NCI-H1105 treated with DMSO at 0.1 percent for 48 hours (cell line): ENCODE results near the gene VAV2.
A peak's percentile ranks its signal among the peaks of the same experiment; 100 is the strongest.

Experiments
- DNase-seq: peaks from one replicate; lab custom pipeline; 2025; lab: John Stamatoyannopoulos, UW

Gene VAV2, protein sequence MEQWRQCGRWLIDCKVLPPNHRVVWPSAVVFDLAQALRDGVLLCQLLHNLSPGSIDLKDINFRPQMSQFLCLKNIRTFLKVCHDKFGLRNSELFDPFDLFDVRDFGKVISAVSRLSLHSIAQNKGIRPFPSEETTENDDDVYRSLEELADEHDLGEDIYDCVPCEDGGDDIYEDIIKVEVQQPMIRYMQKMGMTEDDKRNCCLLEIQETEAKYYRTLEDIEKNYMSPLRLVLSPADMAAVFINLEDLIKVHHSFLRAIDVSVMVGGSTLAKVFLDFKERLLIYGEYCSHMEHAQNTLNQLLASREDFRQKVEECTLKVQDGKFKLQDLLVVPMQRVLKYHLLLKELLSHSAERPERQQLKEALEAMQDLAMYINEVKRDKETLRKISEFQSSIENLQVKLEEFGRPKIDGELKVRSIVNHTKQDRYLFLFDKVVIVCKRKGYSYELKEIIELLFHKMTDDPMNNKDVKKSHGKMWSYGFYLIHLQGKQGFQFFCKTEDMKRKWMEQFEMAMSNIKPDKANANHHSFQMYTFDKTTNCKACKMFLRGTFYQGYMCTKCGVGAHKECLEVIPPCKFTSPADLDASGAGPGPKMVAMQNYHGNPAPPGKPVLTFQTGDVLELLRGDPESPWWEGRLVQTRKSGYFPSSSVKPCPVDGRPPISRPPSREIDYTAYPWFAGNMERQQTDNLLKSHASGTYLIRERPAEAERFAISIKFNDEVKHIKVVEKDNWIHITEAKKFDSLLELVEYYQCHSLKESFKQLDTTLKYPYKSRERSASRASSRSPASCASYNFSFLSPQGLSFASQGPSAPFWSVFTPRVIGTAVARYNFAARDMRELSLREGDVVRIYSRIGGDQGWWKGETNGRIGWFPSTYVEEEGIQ

DNA sequence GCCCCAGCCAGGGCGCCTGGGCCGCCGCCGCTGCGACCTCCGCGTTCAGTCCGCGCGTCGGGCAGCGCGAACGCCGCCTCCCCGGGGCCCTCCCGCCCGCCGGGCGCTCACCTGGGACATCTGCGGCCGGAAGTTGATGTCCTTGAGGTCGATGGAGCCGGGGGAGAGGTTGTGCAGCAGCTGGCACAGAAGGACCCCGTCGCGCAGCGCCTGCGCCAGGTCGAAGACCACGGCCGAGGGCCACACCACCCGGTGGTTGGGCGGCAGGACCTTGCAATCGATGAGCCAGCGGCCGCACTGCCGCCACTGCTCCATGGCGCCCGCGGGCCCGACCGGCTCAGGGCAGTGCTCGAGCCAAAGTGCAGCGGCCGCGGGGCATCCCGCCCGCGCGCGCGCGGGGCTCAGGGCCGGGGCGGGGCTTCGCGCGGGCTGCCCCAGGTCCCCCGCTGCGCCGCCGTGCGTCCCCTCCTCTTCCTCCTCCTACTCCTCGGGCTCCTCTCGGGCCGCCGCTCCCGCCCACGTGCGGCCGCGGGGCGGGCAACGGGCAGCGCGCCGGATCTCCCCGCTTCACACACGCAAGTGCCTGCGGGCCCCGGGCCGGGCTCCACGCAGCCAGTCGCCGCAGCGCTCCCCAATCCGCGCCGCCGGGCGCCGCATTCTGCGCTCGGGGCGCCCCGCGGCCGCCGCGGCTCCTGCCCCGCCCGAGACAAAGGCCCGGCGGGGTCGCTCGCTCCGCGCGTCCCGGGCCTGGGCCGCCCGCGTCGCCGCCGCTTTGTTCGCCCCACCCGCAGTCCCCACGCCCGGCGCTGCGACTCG lies at the start of gene VAV2:
Gene VAV2 (minus strand): TSS at position 361 of the 816 bp plus-strand sequence. CDS start 46 bp downstream, at position 315.
- DNase-seq = peak; percentile 22

DNA sequence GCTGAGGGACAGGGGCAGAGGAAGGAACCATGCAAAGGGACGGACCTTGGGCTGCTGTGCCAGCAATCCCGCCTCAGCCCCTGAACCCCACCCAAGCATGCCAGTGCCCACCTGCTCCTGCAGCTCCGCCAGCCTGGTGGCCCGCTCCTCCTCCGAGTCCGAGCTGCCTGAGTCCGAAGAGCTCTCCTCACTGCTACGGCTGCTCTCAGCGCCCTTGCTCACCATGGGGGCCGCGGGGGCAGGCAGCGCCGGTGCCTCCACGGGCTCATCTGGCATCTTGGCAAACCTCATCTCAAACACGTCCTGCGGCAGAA lies 49.5 kb upstream of the VAV2 start:
- no peak for DNase-seq

- no peak for DNase-seq
Observed at GRCh38 chr9:134040781-134041648, 48.9 kb upstream of the VAV2 start.

DNA sequence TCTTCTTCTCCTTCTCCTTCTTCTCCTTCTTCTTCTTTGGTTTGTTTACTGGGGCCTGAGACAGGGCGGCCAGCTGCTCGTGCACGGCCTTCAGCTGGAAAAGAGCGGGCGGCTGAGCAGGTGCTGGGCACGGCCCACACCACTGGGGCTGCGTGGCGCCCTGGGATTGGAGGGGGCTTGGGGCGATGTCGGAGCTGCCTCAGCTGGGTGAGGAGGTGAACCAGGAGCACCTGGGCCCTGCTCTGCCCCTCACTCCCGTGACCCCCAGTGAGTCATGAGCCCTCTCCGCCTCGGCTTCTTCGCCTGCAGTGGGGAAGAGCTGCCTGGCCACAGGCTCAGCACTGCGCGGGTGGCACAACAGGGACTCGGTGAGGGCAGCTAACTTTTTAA lies 48.0 kb upstream of the VAV2 start:
- DNase-seq = no peak

DNA sequence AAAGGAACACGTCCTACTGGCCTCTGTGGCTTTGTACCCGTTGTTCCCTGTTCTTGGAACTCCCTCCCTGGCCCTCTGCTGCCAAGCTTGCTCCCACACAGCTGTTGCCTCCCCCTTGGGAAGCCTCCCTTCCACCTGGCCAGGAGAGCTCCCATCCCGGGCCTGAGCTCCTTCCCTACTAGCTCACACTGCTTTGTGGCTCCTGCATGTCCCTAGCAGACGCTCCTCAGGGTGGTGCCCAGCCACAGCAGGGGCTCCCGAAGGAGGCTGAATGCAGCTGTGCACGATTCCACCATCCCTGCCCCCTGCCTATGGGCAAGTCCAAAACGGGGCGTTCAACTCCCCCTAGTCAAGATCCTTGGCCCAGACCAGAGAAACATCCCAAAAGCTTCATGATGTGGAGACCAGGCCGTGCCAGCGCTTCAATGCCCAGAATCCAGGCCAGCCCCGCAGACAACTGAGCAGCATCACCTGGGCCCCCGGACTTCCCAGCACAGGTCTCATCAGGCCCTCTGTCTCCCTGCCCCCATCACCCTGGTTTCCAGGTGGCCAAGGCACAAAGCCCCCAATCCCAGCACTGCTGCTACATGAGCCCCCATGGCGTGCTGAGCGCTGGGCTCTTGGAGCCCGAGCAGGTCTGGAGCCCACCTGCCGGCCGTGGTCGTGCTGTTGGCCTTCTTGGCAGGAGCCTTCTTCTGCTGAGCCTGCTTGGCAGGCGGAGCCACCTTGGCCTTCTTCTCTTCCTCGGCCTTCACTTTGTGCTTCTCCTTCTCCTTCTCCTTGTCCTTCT lies 47.5 kb upstream of the VAV2 start:
- no peak for DNase-seq

DNA sequence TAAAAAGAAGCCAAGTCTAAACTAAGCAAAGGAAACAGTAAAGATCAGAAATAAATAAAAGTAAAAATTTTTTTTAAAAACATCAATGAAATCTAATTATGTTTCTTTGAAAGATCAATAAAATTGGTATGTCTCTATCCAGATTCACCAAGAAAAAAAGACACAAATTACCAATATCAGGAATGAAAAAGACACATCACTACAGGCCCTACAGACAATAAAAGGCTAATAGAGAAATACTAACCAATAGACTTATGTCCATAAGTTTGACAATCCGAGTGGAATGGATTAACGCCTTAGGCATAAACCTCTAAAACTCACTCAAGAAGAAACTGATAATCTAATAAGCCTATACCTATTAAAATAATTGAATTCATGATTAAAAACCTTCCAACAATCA lies 45.5 kb upstream of the VAV2 start:
- DNase-seq = no peak

DNA sequence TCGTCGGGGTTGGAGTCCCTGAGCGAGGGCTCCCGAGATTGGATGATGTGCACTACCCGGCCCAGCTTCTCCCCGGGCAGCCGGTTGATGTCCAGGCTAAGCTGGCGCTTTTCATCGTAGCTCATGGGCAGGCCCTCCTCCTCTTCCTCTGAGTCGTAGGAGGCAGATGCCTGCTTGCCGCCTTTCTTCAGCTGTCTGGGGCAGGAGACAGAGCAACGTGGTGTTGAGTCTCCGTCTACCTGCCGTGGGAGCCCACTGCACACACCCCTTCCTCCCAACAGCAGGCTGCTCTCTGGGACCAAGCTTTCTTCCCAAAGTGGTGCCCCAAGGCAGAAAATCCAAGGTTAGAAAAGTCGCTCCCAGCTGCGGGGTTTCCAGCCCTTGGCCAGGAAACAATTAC lies 44.0 kb upstream of the VAV2 start:
- DNase-seq = no peak

DNA sequence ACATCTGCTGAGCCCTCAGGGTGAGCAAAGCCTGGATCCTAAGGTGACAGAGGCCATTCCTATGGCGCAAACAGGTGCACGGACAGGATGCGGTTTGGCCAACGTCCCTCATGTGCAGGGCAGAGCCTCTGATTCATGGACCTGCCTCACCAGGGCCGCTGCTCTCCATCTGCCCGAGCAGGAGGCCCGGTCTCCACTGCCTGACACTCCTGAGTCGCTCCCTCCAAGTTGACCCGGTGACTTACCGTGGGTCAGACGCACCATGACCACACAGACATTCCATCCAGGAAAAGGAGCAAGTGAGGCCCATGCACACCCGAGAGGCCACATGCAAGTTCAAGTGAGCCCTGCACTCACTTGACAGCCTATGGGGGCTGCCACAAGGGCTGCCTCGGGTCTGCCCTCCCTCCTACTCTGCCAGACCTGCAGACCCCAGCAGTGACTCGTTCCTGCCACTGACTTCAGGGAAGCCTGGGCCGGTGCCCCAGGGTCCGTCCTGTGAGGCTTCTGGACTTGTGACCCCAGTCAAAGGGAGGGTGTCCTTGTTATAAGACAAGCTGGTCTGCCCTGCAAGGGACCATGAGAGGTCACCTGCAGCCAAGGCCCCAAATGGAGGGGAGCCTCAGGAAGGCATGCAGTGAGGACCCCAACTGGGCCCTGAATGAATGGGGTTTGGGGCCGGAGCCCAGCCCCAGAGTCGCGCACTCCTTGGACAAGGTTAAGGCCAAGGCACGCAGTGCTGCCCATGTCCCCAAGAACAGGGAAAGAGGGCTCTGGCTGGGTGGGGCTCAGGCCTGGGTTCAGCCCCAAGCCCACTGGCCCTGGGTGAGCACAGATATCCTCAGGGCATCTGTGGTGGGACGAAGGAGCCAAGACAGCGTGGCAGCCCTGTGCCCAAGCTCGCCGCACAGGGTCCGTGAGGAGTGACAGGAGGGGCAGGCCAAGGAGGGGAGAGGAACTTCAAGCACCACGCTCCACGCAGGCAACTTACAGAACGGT lies 43.2 kb upstream of the VAV2 start:
- DNase-seq = no peak

DNA sequence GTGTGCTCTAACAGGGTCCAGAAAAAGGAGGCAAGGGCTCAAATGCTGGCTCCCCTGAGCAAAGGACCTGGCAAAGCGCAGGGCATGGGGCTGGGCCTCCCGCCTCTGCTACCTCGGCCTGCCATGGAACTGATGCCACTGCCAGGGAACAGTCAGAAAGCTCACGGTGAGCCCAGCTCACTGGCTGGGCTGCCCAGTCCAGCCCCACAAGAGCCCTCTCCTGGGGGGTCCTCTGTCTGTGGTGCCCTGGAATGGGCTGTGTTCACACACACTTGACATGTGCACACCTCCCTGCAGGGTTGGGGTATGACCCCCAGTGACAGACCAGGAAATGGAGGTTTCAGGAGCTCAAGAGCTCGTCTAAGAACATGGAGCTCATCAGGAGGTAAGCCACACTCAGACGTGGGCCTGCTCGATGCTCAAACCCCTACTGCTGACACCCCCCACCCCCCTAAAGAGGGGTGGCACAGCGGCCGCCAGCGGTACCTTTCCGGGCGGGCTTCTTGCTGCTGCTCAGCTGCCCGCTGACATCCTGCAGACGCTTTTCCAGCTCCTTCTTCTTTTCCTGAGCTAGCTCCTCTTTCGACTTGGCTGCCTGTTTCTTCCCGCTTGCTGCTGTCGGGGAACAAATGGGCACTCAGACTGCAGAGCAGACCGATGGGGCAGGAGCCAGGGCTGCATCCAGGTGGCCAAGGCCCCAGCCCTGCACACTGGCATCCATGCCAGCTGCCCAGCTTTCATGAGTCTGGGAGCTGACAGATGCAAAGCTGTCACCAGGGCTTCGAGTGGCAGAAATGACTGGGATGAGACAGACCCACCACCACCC lies 42.3 kb upstream of the VAV2 start:
- DNase-seq = no peak

DNA sequence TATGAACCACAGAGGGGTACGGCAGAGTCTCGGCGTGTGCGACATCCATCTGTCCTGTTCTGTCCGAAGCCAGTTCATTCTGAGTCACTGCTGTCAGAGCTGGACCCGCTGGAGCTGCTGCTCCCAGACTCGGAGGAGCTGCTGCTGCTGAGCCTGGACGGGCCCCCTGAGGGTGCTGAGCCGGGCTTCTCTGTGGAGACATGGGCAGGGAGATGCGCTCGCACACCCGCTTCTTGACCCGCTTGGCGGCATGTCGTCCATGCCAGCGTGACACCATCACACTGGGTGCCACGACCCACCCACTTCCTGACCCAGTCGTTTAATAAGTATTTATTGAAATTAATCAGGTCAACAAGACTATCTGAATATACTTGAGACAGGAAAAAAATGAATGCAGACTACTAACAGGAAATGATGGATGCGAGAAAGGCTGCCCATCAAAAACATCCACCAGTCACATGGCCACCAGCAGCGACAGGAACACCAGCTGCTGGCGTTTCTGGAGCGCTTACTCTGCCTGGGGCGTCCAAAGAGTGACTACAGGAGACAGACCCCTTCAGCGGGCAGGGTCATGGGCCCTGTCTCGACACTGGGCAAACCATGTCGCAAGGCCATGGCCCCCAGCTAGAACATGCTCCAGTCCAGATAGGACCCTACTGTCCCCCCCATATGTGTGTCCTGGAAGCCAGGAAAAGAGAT lies 41.5 kb upstream of the VAV2 start:
- DNase-seq = no peak

DNA sequence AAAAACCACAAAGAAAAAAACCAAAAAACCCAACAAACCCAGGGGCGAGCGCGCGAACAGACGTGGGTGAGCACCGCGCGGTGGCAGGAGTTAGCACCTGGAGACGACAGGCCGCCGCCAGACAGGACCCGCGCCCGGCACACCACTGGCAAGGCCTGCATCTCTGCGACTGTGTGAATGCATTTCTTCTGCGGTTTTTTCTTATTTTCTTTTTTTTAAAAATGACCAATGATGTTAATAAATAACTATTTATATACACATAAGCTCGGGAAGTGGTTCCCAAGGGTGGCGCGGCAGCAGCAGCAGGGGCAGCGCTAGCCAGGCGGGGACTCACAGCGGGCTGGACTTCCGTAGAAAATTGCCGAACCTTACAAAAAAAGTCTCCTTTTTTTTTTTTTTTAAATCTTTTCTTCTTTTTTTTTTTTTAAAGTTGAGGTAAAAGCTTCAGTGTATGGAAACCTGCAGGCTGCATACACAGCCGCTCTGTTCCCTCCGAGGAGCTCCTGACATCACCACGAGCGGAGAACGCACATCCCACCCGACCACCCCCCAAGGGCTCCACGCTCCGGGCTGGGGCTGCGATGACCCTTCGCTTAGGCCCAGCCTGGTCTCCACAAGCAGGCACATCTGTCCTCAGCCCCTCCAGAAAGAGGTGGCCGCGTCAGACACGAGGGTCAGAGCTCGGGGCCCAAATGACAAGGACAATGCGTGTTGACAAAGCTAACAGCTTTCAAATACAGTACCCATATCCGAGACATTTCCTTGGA lies 40.5 kb upstream of the VAV2 start:
- no peak for DNase-seq

DNA sequence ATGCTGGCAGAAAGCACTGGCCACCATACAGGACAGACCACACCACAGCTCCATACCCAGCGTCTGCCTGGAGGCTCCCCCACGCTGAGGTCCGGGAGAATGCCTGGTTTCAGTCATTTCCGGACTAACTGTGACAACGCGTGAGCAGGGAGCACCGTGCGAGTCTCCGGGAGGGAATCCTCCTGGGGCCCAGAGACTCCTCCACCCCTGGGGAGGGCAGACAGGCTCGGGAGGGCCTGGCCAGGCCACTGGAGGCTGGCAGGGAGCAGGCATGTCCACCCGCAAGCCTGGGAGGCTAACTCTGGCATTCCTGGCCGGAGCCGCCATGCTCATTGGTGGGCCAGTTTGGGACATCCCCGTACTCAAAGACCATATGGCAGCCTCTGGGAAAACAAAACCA lies 39.7 kb upstream of the VAV2 start:
- DNase-seq = no peak

DNA sequence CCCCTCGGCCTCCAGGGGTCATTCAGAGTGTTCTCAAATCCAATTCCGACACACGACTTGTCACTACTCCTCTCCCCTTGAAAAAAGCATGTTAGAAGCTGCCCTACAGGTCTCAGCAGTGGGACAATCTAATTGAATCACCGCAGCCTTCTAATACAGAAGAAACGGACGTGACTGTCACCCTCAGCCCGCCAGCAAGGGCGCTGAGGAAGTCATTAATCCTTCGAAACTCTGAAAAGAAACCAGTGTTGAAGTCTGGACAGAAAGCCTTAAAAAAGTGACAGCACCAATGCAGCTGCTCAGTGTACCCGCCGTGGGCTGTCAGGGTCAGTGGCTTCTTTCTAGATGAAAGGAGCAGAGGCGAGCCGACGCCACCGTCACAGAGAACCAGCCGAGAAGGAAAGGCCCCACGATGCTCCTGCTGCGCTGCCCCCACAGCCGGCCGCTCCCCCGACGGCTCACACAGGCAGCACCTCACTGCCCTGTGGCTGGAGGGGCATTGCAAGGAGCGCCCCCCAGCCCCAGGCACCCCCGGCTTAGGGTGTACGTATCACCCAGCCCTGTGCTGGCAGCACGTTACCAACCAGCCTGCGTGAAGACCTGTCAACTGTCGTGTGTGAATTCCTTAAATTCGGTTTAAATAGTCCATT lies 38.8 kb upstream of the VAV2 start:
- DNase-seq = no peak

GRCh38 chr9:134029248-134030226 lies 37.4 kb upstream of the VAV2 start:
- DNase-seq = no peak

DNA sequence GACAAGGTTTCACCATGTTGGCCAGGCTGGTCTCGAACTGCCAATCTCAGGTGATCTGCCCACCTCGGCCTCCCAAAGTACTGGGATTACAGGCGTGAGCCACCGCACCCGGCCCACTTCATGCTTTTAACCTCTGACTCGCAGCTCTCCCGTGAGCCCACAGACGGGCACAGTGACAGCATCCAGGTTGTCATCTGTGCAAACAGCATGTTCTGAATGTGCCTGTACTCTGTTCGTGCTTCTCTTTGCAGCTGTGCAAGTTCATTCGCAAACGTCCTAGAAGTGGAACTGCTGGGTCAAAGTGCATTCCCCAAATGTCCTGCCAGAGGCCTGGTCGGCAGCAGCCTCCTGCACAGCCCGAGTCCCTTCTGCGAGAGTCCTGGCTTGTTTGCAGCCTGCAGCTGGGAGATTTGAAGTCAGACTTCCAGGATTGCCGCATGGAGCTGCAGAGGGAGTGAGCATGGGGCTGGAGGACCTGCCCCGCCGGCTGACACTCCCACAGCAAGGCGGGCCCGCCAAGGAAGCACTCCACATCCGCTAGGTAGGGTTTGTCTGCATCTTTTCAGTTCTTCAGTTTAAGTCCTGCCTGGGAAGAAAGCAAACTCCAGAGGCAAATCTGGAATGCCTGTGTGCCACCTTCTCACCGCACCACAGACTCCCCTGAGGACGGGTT lies 36.6 kb upstream of the VAV2 start:
- DNase-seq = no peak
